CD4-positive, alpha-beta T cell treated with Interleukin-4 for 1 hour (primary cell): ENCODE data around the gene GJB5.

ENCODE experiments used
- DNase-seq, 2 donors: peaks; one replicate each; pipeline ENCODE4 v3.0.0-alpha.2; 2020 to 2022

Gene GJB5

GRCh38 chr1:34796990-34797389, 42.1 kb downstream of the GJB5 start:
- DNase-seq, result no peak

GRCh38 chr1:34800214-34800613, 45.4 kb downstream of the GJB5 start:
- no peak for DNase-seq

GRCh38 chr1:34803770-34804169, 48.9 kb downstream of the GJB5 start:
- no peak for DNase-seq

- no peak for DNase-seq
Observed at GRCh38 chr1:34806396-34806795, 51.5 kb downstream of the GJB5 start.
